Measurements from ENCODE around the gene RNF4.

The RNF4 gene

DNA sequence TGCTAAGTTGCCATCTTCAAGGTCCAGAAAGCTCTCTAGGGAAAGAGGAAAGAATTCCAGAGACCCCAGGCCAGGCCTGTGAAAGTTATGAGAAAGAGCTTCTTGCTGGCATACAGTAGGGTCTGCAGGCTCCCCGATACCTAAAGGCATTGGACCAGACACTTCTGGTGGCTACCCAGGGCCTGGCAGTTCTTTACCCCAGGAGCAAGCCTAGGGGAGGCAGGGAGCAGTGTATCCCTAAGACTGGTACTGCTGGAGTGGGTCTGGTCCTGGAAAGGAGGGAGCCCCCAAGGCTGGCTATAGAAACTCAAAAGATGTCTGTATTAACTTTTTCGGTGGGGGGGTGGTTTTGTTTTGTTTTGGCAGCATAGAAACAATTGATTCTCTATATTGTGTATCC is 47.7 kb downstream of the RNF4 start:
- H2AFZ ChIP-seq (ENCODE audit: low read length) = no peak overlapping the region
- H3K36me3 ChIP-seq (replicated peaks; ENCODE audit: insufficient read depth, low read length) = no peaks in the 10 kb centered on the region
- H3K79me2 ChIP-seq (ENCODE audit: low read length) = no peaks in the 10 kb centered on the region
- H3K27ac ChIP-seq (ENCODE audit: low read length) = no peak overlapping the region
- H3K4me3 ChIP-seq (ENCODE audit: low read length) = no peak overlapping the region
- no peaks in the 10 kb centered on the region for H3K9me3 ChIP-seq (replicated peaks; ENCODE audit: insufficient read depth, low read length)
- no peak overlapping the region for H3K9ac ChIP-seq (ENCODE audit: low read length)
- TF ChIP-seq EZH2 (optimal IDR thresholded peaks at IDR 0.05; ENCODE audit: low read depth, low read length) (no peak), EZH2phosphoT487 (IDR thresholded peaks at IDR 0.05; ENCODE audit: low read length) (no peak), CTCF (IDR thresholded peaks at IDR 0.05; ENCODE audit: low read length) (no peak)
- no peaks in the 10 kb centered on the region for H4K20me1 ChIP-seq (ENCODE audit: insufficient read depth, low read length)
- H3K27me3 ChIP-seq (replicated peaks; ENCODE audit: insufficient read depth, low read length) = no peaks in the 10 kb centered on the region
- H3K9me2 ChIP-seq (replicated peaks; ENCODE audit: insufficient read depth, low read length) = no peaks in the 10 kb centered on the region
- H3K4me2 ChIP-seq (ENCODE audit: low read depth, low read length) = no peak overlapping the region
- no peak for DNase-seq
- no peaks in the 10 kb centered on the region for H3K4me1 ChIP-seq (ENCODE audit: low read length)
- H3F3A ChIP-seq (ENCODE audit: insufficient read depth, low read length) = no peaks in the 10 kb centered on the region

- Histone ChIP-seq H3K79me2 (ENCODE audit: low read length) (no peaks in the 10 kb centered on the region), H3K9me3 (replicated peaks; ENCODE audit: insufficient read depth, low read length) (no peaks in the 10 kb centered on the region), H3K4me3 (ENCODE audit: low read length) (no peak overlapping the region), H3K36me3 (replicated peaks; ENCODE audit: insufficient read depth, low read length) (no peaks in the 10 kb centered on the region), H3K9ac (ENCODE audit: low read length) (no peak overlapping the region), H3K4me2 (ENCODE audit: low read depth, low read length) (no peak overlapping the region), H3K27ac (ENCODE audit: low read length) (no peak overlapping the region), H4K20me1 (ENCODE audit: insufficient read depth, low read length) (no peaks in the 10 kb centered on the region), H3K27me3 (replicated peaks; ENCODE audit: insufficient read depth, low read length) (no peaks in the 10 kb centered on the region), H3K4me1 (ENCODE audit: low read length) (no peaks in the 10 kb centered on the region), H2AFZ (ENCODE audit: low read length) (no peak overlapping the region), H3K9me2 (replicated peaks; ENCODE audit: insufficient read depth, low read length) (no peaks in the 10 kb centered on the region), H3F3A (ENCODE audit: insufficient read depth, low read length) (no peaks in the 10 kb centered on the region)
- DNase-seq = no peak
- TF ChIP-seq EZH2 (optimal IDR thresholded peaks at IDR 0.05; ENCODE audit: low read depth, low read length) = no peak
- no peak for TF ChIP-seq EZH2phosphoT487 (IDR thresholded peaks at IDR 0.05; ENCODE audit: low read length)
- TF ChIP-seq CTCF (IDR thresholded peaks at IDR 0.05; ENCODE audit: low read length) = no peak
Observed at GRCh38 chr4:2526559-2526958, 57.7 kb downstream of the RNF4 start.

GRCh38 chr4:2534904-2535375 is 66.0 kb downstream of the RNF4 start:
- peaks cover 30% of the 10 kb centered on the region for H3K79me2 ChIP-seq (ENCODE audit: low read length)
- no peaks in the 10 kb centered on the region for H4K20me1 ChIP-seq (ENCODE audit: insufficient read depth, low read length)
- H3K27me3 ChIP-seq (replicated peaks; ENCODE audit: insufficient read depth, low read length) = no peaks in the 10 kb centered on the region
- no peaks in the 10 kb centered on the region for H3K36me3 ChIP-seq (replicated peaks; ENCODE audit: insufficient read depth, low read length)
- H3K9me2 ChIP-seq (replicated peaks; ENCODE audit: insufficient read depth, low read length) = no peaks in the 10 kb centered on the region
- peak overlapping the region; percentile 69 for H3K4me2 ChIP-seq (ENCODE audit: low read depth, low read length)
- no peak overlapping the region for H3K27ac ChIP-seq (ENCODE audit: low read length)
- H2AFZ ChIP-seq (ENCODE audit: low read length) = peak overlapping the region; percentile 69
- H3K4me3 ChIP-seq (ENCODE audit: low read length) = peak overlapping the region; percentile 82
- no peak for DNase-seq
- no peaks in the 10 kb centered on the region for H3K4me1 ChIP-seq (ENCODE audit: low read length)
- no peaks in the 10 kb centered on the region for H3K9me3 ChIP-seq (replicated peaks; ENCODE audit: insufficient read depth, low read length)
- peaks cover 7% of the 10 kb centered on the region for H3F3A ChIP-seq (ENCODE audit: insufficient read depth, low read length)
- peak overlapping the region; percentile 84; the same call in 1 of the 2 replicates for H3K9ac ChIP-seq (ENCODE audit: low read length)
- TF ChIP-seq EZH2phosphoT487 (IDR thresholded peaks at IDR 0.05; ENCODE audit: low read length) (no peak), EZH2 (optimal IDR thresholded peaks at IDR 0.05; ENCODE audit: low read depth, low read length) (no peak), CTCF (IDR thresholded peaks at IDR 0.05; ENCODE audit: low read length) (no peak)
